IMR-90 (cell line): Measurements from ENCODE around the gene RIPPLY3. TPM values are rescaled to one million over a fixed set of nuclear protein-coding genes. Genes with fewer than 3 reads are reported as not detected.

Experiments
- ATAC-seq: fragments of 200-7000 bp; cut with Tn5 transposase; 2 replicates; pipeline ENCODE4 v1.9.1; 2020; ENCODE audit warnings: low read depth, mild to moderate bottlenecking, moderate library complexity
- BruUV-seq: library from RNA; stranded (reverse); fragments of 400-500 nt; replicated peaks from 2 replicates; lab custom pipeline; 2021; lab: Mats Ljungman, UMichigan
- CTCF ChIA-PET: fragments of 300-600 bp; formaldehyde crosslinking; extraction: SDS; loops from one replicate; lab custom pipeline; 2021; ENCODE audit warnings: antibody characterized with exemption; lab: Yijun Ruan, JAX
- POLR2A ChIA-PET: fragments of 300-600 bp; sonication (Branson Sonifier 250); formaldehyde crosslinking; loops from one replicate; lab custom pipeline; 2022; ENCODE audit warnings: antibody characterized with exemption; ENCODE audit not compliant: unreplicated experiment; lab: Charles Lee
- DNase-seq: peaks from one replicate; pipeline ENCODE4 v3.0.0; 2013
- H2AFZ ChIP-seq: replicated peaks from 2 replicates; pipeline ENCODE3; 2013; ENCODE audit warnings: low read length, mild to moderate bottlenecking; ENCODE audit not compliant: poor library complexity
- H2AK5ac ChIP-seq: 2 replicates; pipeline ENCODE4 v1.6.1; 2013; ENCODE audit warnings: low read depth, low read length, inconsistent platforms
- H2AK9ac ChIP-seq: replicated peaks from 2 replicates; pipeline ENCODE3; 2013; ENCODE audit warnings: mild to moderate bottlenecking, low read depth, low read length, moderate library complexity; ENCODE audit not compliant: poor library complexity
- H2BK120ac ChIP-seq: 2 replicates; pipeline ENCODE4 v1.6.1; 2013; ENCODE audit warnings: low read depth, low read length, inconsistent platforms
- H2BK15ac ChIP-seq: 3 replicates; pipeline ENCODE4 v1.6.1; 2013; ENCODE audit warnings: low read depth, low read length, inconsistent platforms
- H2BK20ac ChIP-seq: 2 replicates; pipeline ENCODE4 v1.6.1; 2013; ENCODE audit warnings: low read depth, mild to moderate bottlenecking, inconsistent platforms, low read length, moderate library complexity
- H2BK5ac ChIP-seq: 2 replicates; pipeline ENCODE4 v1.6.1; 2013; ENCODE audit warnings: mild to moderate bottlenecking, low read depth, low read length, inconsistent platforms; ENCODE audit not compliant: poor library complexity, severe bottlenecking
- H3K14ac ChIP-seq: replicated peaks from 2 replicates; pipeline ENCODE4 v1.6.1; 2013; ENCODE audit warnings: low read depth, low read length, inconsistent platforms
- H3K18ac ChIP-seq: 2 replicates; pipeline ENCODE4 v1.6.1; 2013; ENCODE audit warnings: low read depth, low read length, control low read depth
- H3K23ac ChIP-seq: 2 replicates; pipeline ENCODE4 v1.6.1; 2013; ENCODE audit warnings: low read depth, low read length, inconsistent platforms
- H3K27ac ChIP-seq: 2 replicates; pipeline ENCODE4 v1.5.1; 2013; ENCODE audit warnings: mild to moderate bottlenecking, control low read depth, low read length; ENCODE audit not compliant: insufficient read depth
- H3K27me3 ChIP-seq: 2 replicates; pipeline ENCODE4 v1.6.1; 2013; ENCODE audit warnings: low read length; ENCODE audit not compliant: control insufficient read depth, insufficient read depth
- H3K36me3 ChIP-seq: 2 replicates; pipeline ENCODE4 v1.6.1; 2013; ENCODE audit warnings: low read length, mixed read lengths; ENCODE audit not compliant: control insufficient read depth, insufficient read depth
- H3K4ac ChIP-seq: 2 replicates; pipeline ENCODE4 v1.6.1; 2013; ENCODE audit warnings: low read depth, low read length, inconsistent platforms
- H3K4me1 ChIP-seq: 2 replicates; pipeline ENCODE4 v1.6.1; 2013; ENCODE audit warnings: low read length, mixed read lengths; ENCODE audit not compliant: control insufficient read depth, insufficient read depth
- H3K4me2 ChIP-seq: 2 replicates; pipeline ENCODE4 v1.6.1; 2013; ENCODE audit warnings: low read depth, mild to moderate bottlenecking, control low read depth, low read length, moderate library complexity
- H3K4me3 ChIP-seq: 2 replicates; pipeline ENCODE4 v1.5.1; 2013; ENCODE audit warnings: low read depth, mild to moderate bottlenecking, control low read depth, low read length, moderate library complexity; ENCODE audit not compliant: insufficient read depth
- H3K56ac ChIP-seq: 2 replicates; pipeline ENCODE4 v1.6.1; 2013; ENCODE audit warnings: low read length, inconsistent platforms; ENCODE audit not compliant: insufficient read depth; ENCODE audit errors: extremely low read depth
- H3K79me1 ChIP-seq, 2 experiments: 2 replicates each; pipeline ENCODE4 v1.6.1; 2013; ENCODE audit warnings: low read length in 2 of 2, inconsistent platforms in 1 of 2, low read depth in 1 of 2
- H3K9ac ChIP-seq: 2 replicates; pipeline ENCODE4 v1.6.1; 2013; ENCODE audit warnings: low read depth, low read length, control low read depth
- H3K9me1 ChIP-seq: 2 replicates; pipeline ENCODE4 v1.6.1; 2013; ENCODE audit warnings: low read length, inconsistent platforms; ENCODE audit not compliant: insufficient read depth
- H3K9me3 ChIP-seq: 2 replicates; pipeline ENCODE4 v1.6.1; 2013; ENCODE audit warnings: low read length; ENCODE audit not compliant: control insufficient read depth, insufficient read depth
- H4K20me1 ChIP-seq: 2 replicates; pipeline ENCODE4 v1.6.1; 2013; ENCODE audit warnings: low read length, inconsistent platforms; ENCODE audit not compliant: insufficient read depth
- H4K5ac ChIP-seq: 2 replicates; pipeline ENCODE4 v1.6.1; 2013; ENCODE audit warnings: mild to moderate bottlenecking, low read depth, low read length, control low read depth
- H4K8ac ChIP-seq, 2 experiments: 2 replicates each; pipeline ENCODE4 v1.6.1; 2013; ENCODE audit warnings: low read depth in 2 of 2, low read length in 2 of 2, control low read depth in 1 of 2, inconsistent platforms in 1 of 2
- H4K91ac ChIP-seq: 2 replicates; pipeline ENCODE4 v1.6.1; 2013; ENCODE audit warnings: low read depth, low read length, inconsistent platforms; ENCODE audit not compliant: insufficient read depth
- BHLHE40 ChIP-seq: fragments of 150-350 bp; IDR thresholded peaks from 2 replicates; pipeline ENCODE4 v1.6.1; 2016; ENCODE audit warnings: mild to moderate bottlenecking, low read depth, low read length
- CEBPB ChIP-seq: IDR thresholded peaks from 2 replicates; pipeline ENCODE4 v1.6.1; 2012; ENCODE audit warnings: low read depth, low read length, improper control_type of control experiment
- CHD1 ChIP-seq: IDR thresholded peaks from 2 replicates; pipeline ENCODE4 v1.6.1; 2012; ENCODE audit warnings: low read depth, low read length, improper control_type of control experiment
- CTCF ChIP-seq: conservative IDR thresholded peaks from 2 replicates; pipeline ENCODE4 v1.5.1; 2012; ENCODE audit warnings: mild to moderate bottlenecking, low read depth, low read length, improper control_type of control experiment
- ELK1 ChIP-seq: fragments of 150-350 bp; IDR thresholded peaks from 2 replicates; pipeline ENCODE4 v1.6.1; 2016; ENCODE audit warnings: low read depth, mild to moderate bottlenecking, low read length, moderate library complexity, borderline replicate concordance
- FOS ChIP-seq: fragments of 150-350 bp; IDR thresholded peaks from 2 replicates; pipeline ENCODE4 v1.6.1; 2016; ENCODE audit warnings: low read depth, low read length
- MAFK ChIP-seq: IDR thresholded peaks from 2 replicates; pipeline ENCODE4 v1.6.1; 2012; ENCODE audit warnings: low read depth, low read length, improper control_type of control experiment
- MAZ ChIP-seq: IDR thresholded peaks from 2 replicates; pipeline ENCODE4 v1.6.1; 2012; ENCODE audit warnings: low read depth, mild to moderate bottlenecking, low read length, improper control_type of control experiment, moderate library complexity, borderline replicate concordance
- MXI1 ChIP-seq: IDR thresholded peaks from 2 replicates; pipeline ENCODE4 v1.6.1; 2012; ENCODE audit warnings: low read depth, mild to moderate bottlenecking, low read length, moderate library complexity, borderline replicate concordance
- NFE2L2 ChIP-seq: fragments of 150-350 bp; IDR thresholded peaks from 2 replicates; pipeline ENCODE4 v1.6.1; 2016; ENCODE audit warnings: low read depth, mild to moderate bottlenecking, low read length
- POLR2A ChIP-seq: IDR thresholded peaks from 2 replicates; pipeline ENCODE4 v1.6.1; 2012; ENCODE audit warnings: mild to moderate bottlenecking, low read depth, low read length
- RAD21 ChIP-seq: IDR thresholded peaks from 2 replicates; pipeline ENCODE4 v1.6.1; 2012; ENCODE audit warnings: low read length, improper control_type of control experiment
- RCOR1 ChIP-seq: IDR thresholded peaks from 2 replicates; pipeline ENCODE4 v1.6.1; 2012; ENCODE audit warnings: mild to moderate bottlenecking, low read length, improper control_type of control experiment; ENCODE audit not compliant: insufficient replicate concordance
- RFX5 ChIP-seq: IDR thresholded peaks from 2 replicates; pipeline ENCODE4 v1.8.0; 2012; ENCODE audit warnings: low read depth, mild to moderate bottlenecking, low read length, moderate library complexity
- USF2 ChIP-seq: fragments of 150-350 bp; IDR thresholded peaks from 2 replicates; pipeline ENCODE4 v1.6.1; 2017; ENCODE audit warnings: mild to moderate bottlenecking, antibody characterized with exemption, low read length, low read depth
- WGBS, 2 experiments: methylation state at CpG; one replicate each; pipeline versions ENCODE4 v1.1.5 to v1.1.7; 2013; ENCODE audit warnings: missing lambda C conversion rate in 2 of 2; ENCODE audit not compliant: insufficient read length in 1 of 2; ENCODE audit errors: extremely low coverage in 2 of 2; 5-methylcytosine and 5-hydroxymethylcytosine counted together
- dilution Hi-C: fragments of 300-500 bp; cut with HindIII; formaldehyde crosslinking; loops from one replicate; pipeline ENCODE4 v1.14.3; 2018; ENCODE audit warnings: low sequenced_read_pairs; ENCODE audit not compliant: unreplicated experiment
- in situ Hi-C: fragments of 300-500 bp; cut with MboI; formaldehyde crosslinking; loops from 3 replicates; pipeline ENCODE4 v1.14.3; 2019; ENCODE audit warnings: low sequenced_read_pairs, inconsistent platforms, mixed read lengths
- intact Hi-C: fragments of 100-400 bp; cut with micrococcal nuclease; formaldehyde crosslinking; loops from 2 replicates; pipeline ENCODE4 v1.10.0; 2022
- polyA plus RNA-seq, 3 experiments: library from polyadenylated mRNA; depleted of rRNA; stranded (reverse); fragments of >200 nt; gene quantifications; 2 replicates each; pipeline ENCODE4 v1.2.3, GENCODE V29; 2012; ENCODE audit warnings: low replicate concordance in 1 of 3
- total RNA-seq: library from RNA; depleted of rRNA; stranded (reverse); fragments of >200 nt; gene quantifications from 2 replicates; pipeline ENCODE4 v1.2.3, GENCODE V29; 2012

Gene RIPPLY3
- total and polyA plus RNA-seq, 2 of the 4 experiments (the other 2 are of a cell fraction), result 0.10 TPM; not detected in 1

- WGBS, 2 experiments, result 40% methylated on average over 1 of the region's 6 CpGs; no CpG with 5 or more reads in 1 of the 2 experiments
- CTCF ChIA-PET, result interaction anchor here (0.7 kb wide), 1 partner anchor 31 kb away, joined by 3 read pairs; no protein-coding TSS in a partner anchor
Measured at GRCh38 chr21:37045556-37045955, 39.1 kb downstream of the RIPPLY3 start.

More at GRCh38 chr21:37045556-37045955, 39.1 kb downstream of the RIPPLY3 start:
- Histone ChIP-seq H3K14ac (no peak overlapping the region), H2BK20ac (no peak overlapping the region), H3K9me3 (no peaks in the 10 kb centered on the region), H3K4me1 (no peaks in the 10 kb centered on the region), H4K8ac (no peak overlapping the region), H3K36me3 (no peaks in the 10 kb centered on the region), H4K20me1 (no peaks in the 10 kb centered on the region), H3K79me1 (no peaks in the 10 kb centered on the region), H3K18ac (no peak overlapping the region), H3K4ac (no peak overlapping the region), H3K56ac (no peak overlapping the region), H3K9ac (no peak overlapping the region), H3K27ac (no peak overlapping the region), H3K4me3 (no peak overlapping the region), H2AFZ (no peak overlapping the region), H3K27me3 (peaks cover 5% of the 10 kb centered on the region), H2BK120ac (no peak overlapping the region), H3K9me1 (no peaks in the 10 kb centered on the region), H2AK9ac (no peak overlapping the region), H2AK5ac (no peak overlapping the region), H2BK5ac (no peak overlapping the region), H3K4me2 (no peak overlapping the region), H4K91ac (no peak overlapping the region), H3K23ac (no peak overlapping the region), H2BK15ac (no peak overlapping the region), H4K5ac (no peak overlapping the region)
- POLR2A ChIA-PET, result no interaction called here
- in situ Hi-C loops (no loop called here), intact Hi-C loops (no loop called here), dilution Hi-C loops (no loop called here)
- no TSS peak for BruUV-seq
- no peak for ATAC-seq
- DNase-seq, result no peak
- no peak for TF ChIP-seq CHD1
- TF ChIP-seq FOS, result no peak
- TF ChIP-seq CEBPB, result no peak
- no peak for TF ChIP-seq CTCF
- no peak for TF ChIP-seq RCOR1
- TF ChIP-seq MXI1, result no peak
- TF ChIP-seq RFX5, result no peak
- no peak for TF ChIP-seq USF2
- no peak for TF ChIP-seq BHLHE40
- no peak for TF ChIP-seq MAZ
- no peak for TF ChIP-seq RAD21
- no peak for TF ChIP-seq NFE2L2
- TF ChIP-seq POLR2A, result no peak
- TF ChIP-seq MAFK, result no peak
- no peak for TF ChIP-seq ELK1
